ENCODE results near the gene CNGA3.

DNA sequence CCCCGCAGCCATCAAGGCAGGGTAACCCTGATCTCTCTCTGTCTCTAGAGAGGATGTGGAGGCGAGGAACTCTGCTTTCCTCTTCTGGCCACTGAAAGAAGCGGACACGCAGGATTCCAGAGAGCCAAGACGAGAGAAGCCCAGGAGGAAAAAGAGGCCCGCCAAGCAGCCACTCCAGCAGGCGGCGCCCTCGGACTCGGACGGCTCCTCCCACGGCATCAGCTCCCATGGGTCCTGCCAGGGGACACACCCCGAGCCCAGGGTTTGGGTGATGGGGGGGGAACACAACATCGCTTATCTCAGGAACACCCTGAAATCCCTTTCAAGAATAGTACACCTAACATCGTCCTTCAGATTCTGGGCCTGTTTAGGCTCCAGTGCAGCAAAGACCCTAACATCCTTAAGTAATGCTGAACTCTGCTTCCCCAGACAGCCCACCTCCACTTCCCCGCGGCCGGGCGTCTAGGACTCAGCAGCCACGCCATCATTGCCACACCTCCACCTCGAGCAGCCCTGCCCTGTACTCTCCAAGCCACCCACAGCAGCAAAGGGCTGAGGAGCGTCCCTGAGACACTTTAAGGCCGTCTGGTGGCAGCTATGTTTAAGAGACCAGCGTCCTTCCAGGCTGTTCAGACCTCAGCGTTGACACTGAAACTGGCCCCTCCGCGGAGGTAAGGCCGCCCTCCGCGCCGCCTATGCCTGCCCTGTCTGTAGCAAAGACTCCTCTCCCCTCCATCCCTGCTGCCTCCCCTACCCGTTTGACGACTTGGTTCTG, 34.3 kb upstream of the CNGA3 start:
- TF ChIP-seq, protein P1, sequence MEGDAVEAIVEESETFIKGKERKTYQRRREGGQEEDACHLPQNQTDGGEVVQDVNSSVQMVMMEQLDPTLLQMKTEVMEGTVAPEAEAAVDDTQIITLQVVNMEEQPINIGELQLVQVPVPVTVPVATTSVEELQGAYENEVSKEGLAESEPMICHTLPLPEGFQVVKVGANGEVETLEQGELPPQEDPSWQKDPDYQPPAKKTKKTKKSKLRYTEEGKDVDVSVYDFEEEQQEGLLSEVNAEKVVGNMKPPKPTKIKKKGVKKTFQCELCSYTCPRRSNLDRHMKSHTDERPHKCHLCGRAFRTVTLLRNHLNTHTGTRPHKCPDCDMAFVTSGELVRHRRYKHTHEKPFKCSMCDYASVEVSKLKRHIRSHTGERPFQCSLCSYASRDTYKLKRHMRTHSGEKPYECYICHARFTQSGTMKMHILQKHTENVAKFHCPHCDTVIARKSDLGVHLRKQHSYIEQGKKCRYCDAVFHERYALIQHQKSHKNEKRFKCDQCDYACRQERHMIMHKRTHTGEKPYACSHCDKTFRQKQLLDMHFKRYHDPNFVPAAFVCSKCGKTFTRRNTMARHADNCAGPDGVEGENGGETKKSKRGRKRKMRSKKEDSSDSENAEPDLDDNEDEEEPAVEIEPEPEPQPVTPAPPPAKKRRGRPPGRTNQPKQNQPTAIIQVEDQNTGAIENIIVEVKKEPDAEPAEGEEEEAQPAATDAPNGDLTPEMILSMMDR (conservative IDR thresholded peaks at IDR 0.05 in 1 of 2, IDR thresholded peaks at IDR 0.05 in 1 of 2; ENCODE audit: low read depth in 1 of 2, low read length in 2 of 2), result no peak
- no peak for TF ChIP-seq EZH2 (IDR thresholded peaks at IDR 0.05; ENCODE audit: low read length, missing control alignments)

Data from fibroblast of lung (primary cell).